Measurements from ENCODE around the gene GSTK1.

The GSTK1 gene

DNA sequence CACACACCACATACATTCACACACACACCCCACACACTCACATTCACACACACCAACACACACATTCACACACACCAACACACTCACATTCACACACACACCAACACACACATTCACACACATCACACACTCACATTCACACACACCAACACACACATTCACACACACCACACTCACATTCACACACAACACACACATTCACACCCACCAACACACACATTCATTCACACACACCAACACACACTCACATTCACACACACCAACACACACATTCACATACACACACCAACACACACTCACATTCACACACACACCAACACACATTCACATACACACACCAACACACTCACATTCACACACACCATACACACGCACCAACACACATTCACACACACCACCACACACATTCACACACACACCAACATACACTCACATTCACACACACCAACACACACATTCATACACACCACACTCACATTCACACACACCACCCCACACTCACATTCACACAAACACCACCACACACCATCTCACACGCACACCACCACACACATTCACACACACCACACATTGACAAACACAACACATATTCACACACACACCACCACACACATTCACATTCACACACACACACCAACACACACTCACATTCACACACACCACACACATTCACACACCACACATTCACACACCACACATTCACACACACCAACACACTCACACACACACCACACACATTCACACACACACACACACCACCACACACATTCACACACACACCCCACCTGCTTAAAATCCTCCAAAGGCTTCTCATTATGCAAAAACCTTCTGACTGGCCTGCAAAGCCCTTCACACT is 32.4 kb upstream of the GSTK1 start:
- no peak for DNase-seq (ENCODE audit: low read depth)
- H3K4me3 ChIP-seq (ENCODE audit: low read depth, low read length), result no peak overlapping the region
- TF ChIP-seq, protein P1, sequence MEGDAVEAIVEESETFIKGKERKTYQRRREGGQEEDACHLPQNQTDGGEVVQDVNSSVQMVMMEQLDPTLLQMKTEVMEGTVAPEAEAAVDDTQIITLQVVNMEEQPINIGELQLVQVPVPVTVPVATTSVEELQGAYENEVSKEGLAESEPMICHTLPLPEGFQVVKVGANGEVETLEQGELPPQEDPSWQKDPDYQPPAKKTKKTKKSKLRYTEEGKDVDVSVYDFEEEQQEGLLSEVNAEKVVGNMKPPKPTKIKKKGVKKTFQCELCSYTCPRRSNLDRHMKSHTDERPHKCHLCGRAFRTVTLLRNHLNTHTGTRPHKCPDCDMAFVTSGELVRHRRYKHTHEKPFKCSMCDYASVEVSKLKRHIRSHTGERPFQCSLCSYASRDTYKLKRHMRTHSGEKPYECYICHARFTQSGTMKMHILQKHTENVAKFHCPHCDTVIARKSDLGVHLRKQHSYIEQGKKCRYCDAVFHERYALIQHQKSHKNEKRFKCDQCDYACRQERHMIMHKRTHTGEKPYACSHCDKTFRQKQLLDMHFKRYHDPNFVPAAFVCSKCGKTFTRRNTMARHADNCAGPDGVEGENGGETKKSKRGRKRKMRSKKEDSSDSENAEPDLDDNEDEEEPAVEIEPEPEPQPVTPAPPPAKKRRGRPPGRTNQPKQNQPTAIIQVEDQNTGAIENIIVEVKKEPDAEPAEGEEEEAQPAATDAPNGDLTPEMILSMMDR (conservative IDR thresholded peaks at IDR 0.05; ENCODE audit: low read depth, low read length), result no peak

DNA sequence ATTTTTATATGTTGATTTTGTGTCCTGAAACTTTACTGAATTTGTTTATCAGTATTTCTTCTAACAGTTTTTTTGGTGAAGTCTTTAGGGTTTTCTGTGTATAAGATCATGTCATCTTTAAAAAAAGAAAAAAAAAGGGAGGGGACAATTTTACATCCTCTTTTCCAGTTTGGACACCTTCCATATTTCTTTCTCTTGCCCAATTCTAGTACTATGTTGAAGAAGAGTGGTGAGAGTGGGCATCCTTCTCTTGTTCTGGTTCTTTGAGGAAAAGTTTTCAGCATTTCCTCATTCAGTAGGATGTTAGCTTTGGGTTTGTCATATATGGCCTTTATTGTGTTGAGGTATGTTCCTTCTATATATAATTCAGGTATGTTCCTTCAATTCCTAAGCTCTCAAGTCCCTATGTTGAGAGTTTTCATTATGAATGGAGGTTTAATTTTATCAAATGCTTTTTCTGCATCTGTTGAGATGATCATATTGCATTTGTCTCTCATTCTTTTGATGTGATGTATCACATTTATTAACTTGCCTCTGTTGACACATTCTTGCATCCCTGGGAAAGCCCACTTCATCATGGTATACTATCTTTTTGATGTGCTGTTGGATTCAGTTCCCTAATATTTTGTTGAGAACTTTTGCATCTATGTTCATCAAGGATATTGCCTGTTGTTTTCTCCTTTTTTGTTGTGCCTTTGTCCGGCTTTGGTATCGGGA is 29.3 kb upstream of the GSTK1 start:
- no peak overlapping the region for H3K4me3 ChIP-seq (ENCODE audit: low read depth, low read length)
- TF ChIP-seq, protein P1 (conservative IDR thresholded peaks at IDR 0.05; ENCODE audit: low read depth, low read length), result no peak
- no peak for DNase-seq (ENCODE audit: low read depth)

DNA sequence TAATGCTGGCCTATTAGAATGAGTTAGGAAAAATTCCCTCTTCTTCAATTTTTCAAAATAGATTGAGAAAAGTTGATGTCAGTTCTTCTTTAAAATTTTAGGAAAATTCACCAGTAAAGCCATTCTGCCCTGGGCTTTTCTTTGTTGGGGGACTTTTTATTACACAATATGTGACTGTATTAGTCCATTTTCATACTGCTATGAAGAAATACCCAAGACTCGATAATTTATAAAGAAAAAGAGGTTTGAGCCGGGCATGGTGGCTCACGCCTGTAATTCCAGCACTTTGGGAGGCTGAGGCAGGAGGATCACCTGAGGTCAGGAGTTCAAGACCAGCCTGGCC is 28.7 kb upstream of the GSTK1 start:
- no peak overlapping the region for H3K4me3 ChIP-seq (ENCODE audit: low read depth, low read length)
- TF ChIP-seq, protein P1 (conservative IDR thresholded peaks at IDR 0.05; ENCODE audit: low read depth, low read length), result no peak
- DNase-seq (ENCODE audit: low read depth), result no peak

DNA sequence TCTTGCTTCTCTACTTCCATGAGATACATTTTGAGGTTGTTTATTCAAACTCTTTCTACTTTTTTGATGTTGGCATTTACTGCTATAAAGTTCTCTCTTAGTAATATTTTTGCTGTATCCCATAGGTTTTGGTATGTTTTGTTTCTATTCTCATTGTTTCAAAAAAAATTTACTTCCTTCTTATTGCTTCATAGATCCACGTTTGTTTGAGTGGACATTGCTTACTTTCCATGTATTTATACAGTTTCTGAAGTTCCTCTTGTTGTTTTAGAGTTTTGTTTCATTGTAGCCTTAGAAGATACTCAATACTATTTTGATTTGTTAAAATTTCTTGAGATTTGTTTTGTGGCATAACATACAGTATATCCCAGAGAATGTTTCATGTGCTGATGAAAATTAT is 27.7 kb upstream of the GSTK1 start:
- no peak for DNase-seq (ENCODE audit: low read depth)
- H3K4me3 ChIP-seq (ENCODE audit: low read depth, low read length), result no peak overlapping the region
- TF ChIP-seq, protein P1 (conservative IDR thresholded peaks at IDR 0.05; ENCODE audit: low read depth, low read length), result no peak

DNA sequence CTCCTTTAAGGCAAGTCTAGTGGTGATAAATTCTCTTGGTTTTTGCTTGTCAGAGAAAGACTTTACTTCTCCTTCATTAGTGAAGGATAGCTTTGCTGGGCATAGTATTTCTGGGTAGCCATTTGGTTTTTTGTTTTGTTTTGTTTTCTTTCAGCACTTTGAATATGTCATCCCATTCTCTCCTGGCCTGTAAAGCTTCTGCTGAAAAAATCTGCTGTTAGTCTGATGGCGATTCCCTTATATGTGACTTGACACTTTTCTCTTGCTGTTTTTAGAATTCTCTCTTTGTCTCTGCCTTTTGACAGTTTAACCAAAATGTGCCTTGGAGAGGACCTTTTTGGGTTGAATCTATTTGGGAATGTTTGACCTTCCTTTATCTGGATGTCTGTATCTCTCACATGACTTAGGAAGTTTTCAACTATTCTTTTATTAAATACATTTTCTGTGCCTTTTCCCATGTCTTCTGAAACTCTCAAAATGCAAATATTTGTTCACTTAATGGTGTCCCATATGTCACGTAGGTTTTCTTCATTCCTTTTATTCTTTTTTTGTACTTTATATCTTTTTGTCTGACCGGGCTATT is 26.7 kb upstream of the GSTK1 start:
- DNase-seq (ENCODE audit: low read depth), result no peak
- H3K4me3 ChIP-seq (ENCODE audit: low read depth, low read length), result no peak overlapping the region
- TF ChIP-seq, protein P1 (conservative IDR thresholded peaks at IDR 0.05; ENCODE audit: low read depth, low read length), result no peak

DNA sequence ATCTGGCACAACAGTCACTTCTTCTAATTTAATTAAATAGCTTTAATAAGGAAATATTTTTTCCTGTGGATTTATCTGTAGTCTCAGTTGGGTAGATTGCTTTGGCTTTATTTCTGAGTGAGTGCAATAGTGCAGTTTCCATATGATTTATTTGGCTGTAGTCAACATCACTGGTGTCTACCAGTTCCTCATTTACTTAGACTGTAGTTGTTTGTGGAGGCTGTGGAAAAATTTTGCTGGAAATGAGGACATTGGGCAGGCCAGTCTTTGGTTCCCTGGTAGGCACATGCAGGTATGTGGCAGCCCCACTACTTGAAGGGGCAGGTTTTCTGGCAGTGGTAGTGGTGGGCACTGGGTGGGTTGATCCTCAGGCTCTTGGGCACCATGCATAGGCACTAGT is 25.9 kb upstream of the GSTK1 start:
- H3K4me3 ChIP-seq (ENCODE audit: low read depth, low read length), result no peak overlapping the region
- TF ChIP-seq, protein P1 (conservative IDR thresholded peaks at IDR 0.05; ENCODE audit: low read depth, low read length), result no peak

More for the DNA sequence above, 25.9 kb upstream of the GSTK1 start:
- no peak for DNase-seq (ENCODE audit: low read depth)

Measured in choroid plexus epithelial cell (primary cell).